Smooth muscle cell of bladder (primary cell): ENCODE data around the gene BNIP3. TPM values are rescaled to one million over a fixed set of nuclear protein-coding genes. Genes with fewer than 3 reads are reported as not detected.

Experiments used
- total RNA-seq: library from RNA; depleted of rRNA; stranded (reverse); fragments of >200 nt; gene quantifications from 2 replicates; pipeline ENCODE4 v1.2.3, GENCODE V29; 2014

BNIP3 gene, protein sequence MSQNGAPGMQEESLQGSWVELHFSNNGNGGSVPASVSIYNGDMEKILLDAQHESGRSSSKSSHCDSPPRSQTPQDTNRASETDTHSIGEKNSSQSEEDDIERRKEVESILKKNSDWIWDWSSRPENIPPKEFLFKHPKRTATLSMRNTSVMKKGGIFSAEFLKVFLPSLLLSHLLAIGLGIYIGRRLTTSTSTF
- total RNA-seq: 86.6 and 237 TPM in 2 replicates

DNA sequence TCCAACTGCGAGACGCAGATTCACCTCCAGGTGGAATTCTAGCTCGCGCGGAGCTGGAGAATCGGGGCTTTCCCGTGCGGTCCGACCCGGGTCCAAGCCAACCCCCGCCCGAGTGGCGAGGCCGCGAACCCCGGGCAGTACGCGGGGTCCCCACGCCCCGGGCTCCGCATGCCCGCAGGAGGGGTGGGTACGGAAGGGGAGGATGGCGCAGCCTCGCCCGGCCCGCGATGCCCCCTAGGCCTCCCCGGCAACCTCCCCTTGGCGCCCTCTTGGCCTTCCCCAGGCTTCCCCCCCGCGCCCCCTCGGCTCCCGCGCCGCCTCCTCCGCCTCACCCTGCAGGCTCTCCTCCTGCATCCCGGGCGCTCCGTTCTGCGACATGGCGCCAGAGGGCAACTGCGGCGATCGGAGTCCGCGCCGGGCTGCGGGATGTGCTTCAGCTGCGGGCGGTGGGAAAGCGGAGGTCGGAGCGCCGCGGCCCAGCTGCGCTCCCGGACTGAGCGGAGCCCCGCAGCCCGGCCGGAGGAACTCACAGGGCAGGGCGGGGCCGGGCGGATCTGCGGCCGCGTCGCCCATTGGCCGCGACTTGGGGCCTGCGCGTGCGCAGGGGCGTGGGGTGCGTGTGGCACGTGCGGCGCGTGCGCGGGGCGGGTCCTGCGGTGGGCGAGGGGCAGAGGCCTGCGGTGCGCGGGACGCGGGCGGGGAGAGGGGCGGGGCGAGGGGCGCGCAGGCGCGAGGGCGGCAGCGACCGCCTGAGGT is at the start of gene BNIP3:
Gene BNIP3 (minus strand): TSS at position 495 of the 756 bp plus-strand sequence. CDS start 117 bp downstream, at position 378.

Other genes with a start within 250 kb of the BNIP3 start
- gene PPP2R2D, start 80.9 kb downstream of the BNIP3 start, total RNA-seq: 19.2 and 26.9 TPM in 2 replicates
- 0.14 and 0.55 TPM in 2 replicates for gene JAKMIP3, start 84.0 kb upstream of the BNIP3 start, total RNA-seq
- gene DPYSL4, start 205.0 kb upstream of the BNIP3 start, total RNA-seq: 1.6 and 11.0 TPM in 2 replicates